Caco-2 (cell line): ENCODE results near the gene KCNK7. TPM values are rescaled to one million over a fixed set of nuclear protein-coding genes. Genes with fewer than 3 reads are reported as not detected.

Experiments used
- BruUV-seq: library from RNA; stranded (reverse); fragments of 400-500 nt; replicated peaks from 2 replicates; lab custom pipeline; 2021; lab: Mats Ljungman, UMichigan
- CTCF ChIA-PET: fragments of 300-600 bp; sonication (Branson Sonifier 250); formaldehyde crosslinking; loops from one replicate; lab custom pipeline; 2022; ENCODE audit warnings: antibody characterized with exemption; lab: Charles Lee
- POLR2A ChIA-PET: fragments of 300-600 bp; sonication (Branson Sonifier 250); formaldehyde crosslinking; loops from one replicate; lab custom pipeline; 2022; ENCODE audit warnings: antibody characterized with exemption; lab: Charles Lee
- DNase-seq, 2 experiments: peaks; one replicate each; pipeline versions ENCODE4 v3.0.0 to v3.0.0-alpha.2; 2020 to 2022
- H3K27me3 ChIP-seq: replicated peaks from 2 replicates; pipeline ENCODE4 v1.6.0; 2011; ENCODE audit warnings: low read length; ENCODE audit not compliant: control insufficient read depth, insufficient read depth
- H3K36me3 ChIP-seq: 2 replicates; pipeline ENCODE4 v1.5.1; 2011; ENCODE audit warnings: low read length; ENCODE audit not compliant: control insufficient read depth, insufficient read depth
- H3K4me1 ChIP-seq: fragments of 250-450 bp; sonication (Bioruptor Pico); 2 replicates; pipeline ENCODE4 v1.5.1; 2020; ENCODE audit warnings: mild to moderate bottlenecking
- H3K4me3 ChIP-seq: 2 replicates; pipeline ENCODE4 v1.5.1; 2011; ENCODE audit warnings: low read depth, mild to moderate bottlenecking, control low read depth, low read length
- H3K9me3 ChIP-seq: fragments of 250-450 bp; sonication (Bioruptor Pico); 2 replicates; pipeline ENCODE4 v1.5.1; 2020; ENCODE audit warnings: mild to moderate bottlenecking, moderate library complexity
- H3K27ac Mint-ChIP-seq: one replicate; pipeline ENCODE4 v1.8.0; 2022; ENCODE audit warnings: mixed read lengths; ENCODE audit not compliant: unreplicated experiment
- H3K27me3 Mint-ChIP-seq: one replicate; pipeline ENCODE4 v1.8.0; 2022; ENCODE audit warnings: mixed read lengths; ENCODE audit not compliant: insufficient read depth, unreplicated experiment
- H3K36me3 Mint-ChIP-seq: one replicate; pipeline ENCODE4 v1.8.0; 2022; ENCODE audit warnings: mild to moderate bottlenecking, mixed read lengths; ENCODE audit not compliant: insufficient read depth, unreplicated experiment
- H3K4me1 Mint-ChIP-seq: one replicate; pipeline ENCODE4 v1.8.0; 2022; ENCODE audit warnings: low read depth, mixed read lengths; ENCODE audit not compliant: unreplicated experiment
- H3K4me3 Mint-ChIP-seq: one replicate; pipeline ENCODE4 v1.8.0; 2022; ENCODE audit warnings: mild to moderate bottlenecking, moderate library complexity, mixed read lengths; ENCODE audit not compliant: unreplicated experiment
- H3K9me3 Mint-ChIP-seq: one replicate; pipeline ENCODE4 v1.8.0; 2022; ENCODE audit warnings: mixed read lengths; ENCODE audit not compliant: unreplicated experiment
- CTCF ChIP-seq, 2 experiments: fragments of 200-600 bp in 1 of 2; IDR thresholded peaks; 1 replicate in 1 of 2; 2 replicates in 1 of 2; pipeline versions ENCODE4 v1.5.1 to v1.8.0; 2011 to 2022; ENCODE audit warnings: antibody characterized with exemption in 1 of 2, control low read depth in 1 of 2, inconsistent platforms in 1 of 2, low read depth in 1 of 2, low read length in 1 of 2, mild to moderate bottlenecking in 1 of 2, moderate library complexity in 1 of 2; ENCODE audit not compliant: insufficient read depth in 1 of 2, severe bottlenecking in 1 of 2, unreplicated experiment in 1 of 2
- intact Hi-C: fragments of 100-400 bp; cut with micrococcal nuclease; formaldehyde crosslinking; loops from one replicate; pipeline ENCODE4 v1.10.0; 2022; ENCODE audit not compliant: unreplicated experiment
- total RNA-seq: library from RNA; stranded (reverse); gene quantifications from 2 replicates; pipeline ENCODE4 v1.2.3, GENCODE V29; 2022

The KCNK7 gene
- total RNA-seq, 1 experiment from 2014 or later = 0.39 TPM

GRCh38 chr11:65575568-65576231, 19.9 kb downstream of the KCNK7 start, which contains the start of gene EHBP1L1:
Gene EHBP1L1, plus strand, starts transcription at chr11:65576053. Its CDS starts 250 bp downstream, at chr11:65576303.
- Histone ChIP-seq H3K4me1 (peaks cover 38% of the 10 kb centered on the region), H3K36me3 (no peaks in the 10 kb centered on the region; the same call in none of the 2 replicates), H3K4me3 (peak within 1 kb of the TSS; percentile 56), H3K27me3 (no peaks in the 10 kb centered on the region), H3K9me3 (no peaks in the 10 kb centered on the region)
- intact Hi-C loops = loop anchor here (2.0 kb wide), 1 partner anchor 17 kb away; no protein-coding TSS in a partner anchor
- POLR2A ChIA-PET = interaction anchor here (0.6 to 1.0 kb wide), 4 partner anchors 15 to 300 kb away, joined by 3 to 4 read pairs (median 4); no protein-coding TSS in a partner anchor
- peak within 1 kb of the TSS; percentile 72 for H3K27ac Mint-ChIP-seq
- H3K4me1 Mint-ChIP-seq = peaks cover 12% of the 10 kb centered on the region
- peak in 1 of 2 experiments; percentile 78 for DNase-seq
- H3K27me3 Mint-ChIP-seq = no peaks in the 10 kb centered on the region
- CTCF ChIA-PET = interaction anchor here (0.5 to 1.0 kb wide), 4 partner anchors 16 to 312 kb away, joined by 3 to 5 read pairs (median 3); partner anchors contain the start of gene FIBP
- peak within 1 kb of the TSS; percentile 98 for H3K4me3 Mint-ChIP-seq
- TF ChIP-seq CTCF (IDR thresholded peaks at IDR 0.05; ENCODE audit: insufficient read depth in 1 of 2, low read depth in 1 of 2, low read length in 1 of 2, severe bottlenecking in 1 of 2, unreplicated experiment in 1 of 2) = no peak
- no TSS peak for BruUV-seq
- H3K9me3 Mint-ChIP-seq = no peaks in the 10 kb centered on the region
- H3K36me3 Mint-ChIP-seq = peaks cover 46% of the 10 kb centered on the region

GRCh38 chr11:65574811-65575567, 20.6 kb downstream of the KCNK7 start:
- no peaks in the 10 kb centered on the region for H3K9me3 ChIP-seq
- no TSS peak for BruUV-seq
- Mint-ChIP-seq H3K36me3 (peaks cover 53% of the 10 kb centered on the region), H3K27ac (peak overlapping the region; percentile 72), H3K27me3 (no peaks in the 10 kb centered on the region), H3K9me3 (no peaks in the 10 kb centered on the region), H3K4me3 (peak overlapping the region; percentile 98), H3K4me1 (peaks cover 9% of the 10 kb centered on the region)
- H3K27me3 ChIP-seq = no peaks in the 10 kb centered on the region
- H3K4me1 ChIP-seq = peaks cover 38% of the 10 kb centered on the region
- H3K4me3 ChIP-seq = peak overlapping the region; percentile 56
- intact Hi-C loops = loop anchor here (1.0 to 2.0 kb wide), 2 partner anchors 18 to 32 kb away; no protein-coding TSS in a partner anchor
- no peaks in the 10 kb centered on the region; the same call in none of the 2 replicates for H3K36me3 ChIP-seq
- POLR2A ChIA-PET = interaction anchor here (0.6 kb wide), 2 partner anchors 16 to 274 kb away, joined by 3 to 4 read pairs; no protein-coding TSS in a partner anchor
- CTCF ChIA-PET = interaction anchor here (0.9 kb wide), 1 partner anchor 19 kb away, joined by 5 read pairs; no protein-coding TSS in a partner anchor
- peak; percentile 58 to 75 for DNase-seq
- TF ChIP-seq CTCF (IDR thresholded peaks at IDR 0.05; ENCODE audit: insufficient read depth in 1 of 2, low read depth in 1 of 2, low read length in 1 of 2, severe bottlenecking in 1 of 2, unreplicated experiment in 1 of 2) = no peak
